ENCODE measurements around the gene ZNF185. TPM values are rescaled to one million over a fixed set of nuclear protein-coding genes. Genes with fewer than 3 reads are reported as not detected.
A peak's percentile ranks its signal among the peaks of the same experiment; 100 is the strongest.

ZNF185 gene
- total and polyA plus RNA-seq, 2 experiments from 2014 or later, result 3.7 to 4.5 TPM

DNA sequence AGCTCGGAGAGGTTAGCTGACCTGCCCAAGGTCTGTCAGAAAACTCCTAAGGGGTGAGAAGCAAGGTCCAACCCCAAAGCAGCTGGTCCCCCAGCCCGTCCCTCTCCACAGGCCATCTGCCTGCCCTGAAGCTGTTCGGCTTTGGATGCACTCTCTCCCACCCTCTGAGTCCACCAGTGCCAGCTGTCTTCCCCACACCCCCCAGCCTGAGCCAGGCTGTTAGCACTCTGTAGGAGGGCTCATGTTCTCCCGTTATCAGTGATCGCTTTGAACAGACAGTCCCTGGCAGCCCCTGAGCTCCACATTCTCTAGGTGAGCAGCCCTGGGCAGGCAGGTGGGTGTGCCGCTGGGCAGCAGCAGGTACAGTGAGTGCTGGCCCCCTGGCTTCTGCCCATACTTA, 16.0 kb downstream of the ZNF185 start:
- no peaks in the 10 kb centered on the region for H3K4me1 ChIP-seq (ENCODE audit: insufficient read depth)
- H3K9me3 ChIP-seq (ENCODE audit: low read depth), result no peaks in the 10 kb centered on the region
- H3K9me2 ChIP-seq (ENCODE audit: insufficient read depth), result no peaks in the 10 kb centered on the region
- H2AFZ ChIP-seq, result no peak overlapping the region
- 85 to 90% methylated on average over 3 to 5 of the region's 6 CpGs for WGBS, 2 experiments (ENCODE audit: low coverage in 1 of 2, low lambda C conversion rate in 2 of 2, missing lambda C conversion rate in 2 of 2)
- H3K79me2 ChIP-seq (ENCODE audit: insufficient read depth), result no peaks in the 10 kb centered on the region
- no peak for DNase-seq
- no peak for TF ChIP-seq EZH2phosphoT487 (IDR thresholded peaks at IDR 0.05; ENCODE audit: insufficient read depth, low read depth)
- no peak for TF ChIP-seq EZH2 (IDR thresholded peaks at IDR 0.05; ENCODE audit: insufficient read depth, poor library complexity, severe bottlenecking)
- in situ Hi-C loops (cut with MboI), result no loop called here
- H4K20me1 ChIP-seq (ENCODE audit: insufficient read depth), result no peaks in the 10 kb centered on the region
- no peak overlapping the region for H3K27ac ChIP-seq
- no peak overlapping the region for H3K4me2 ChIP-seq (ENCODE audit: unreplicated experiment)
- no peak overlapping the region for H3K9ac ChIP-seq
- H3K36me3 ChIP-seq (ENCODE audit: low read depth), result no peaks in the 10 kb centered on the region
- H3F3A ChIP-seq (ENCODE audit: insufficient read depth), result no peaks in the 10 kb centered on the region
- no peak overlapping the region for H3K4me3 ChIP-seq
- no peaks in the 10 kb centered on the region for H3K27me3 ChIP-seq (replicated peaks; ENCODE audit: insufficient read depth)

- H4K20me1 ChIP-seq (ENCODE audit: insufficient read depth), result no peaks in the 10 kb centered on the region
- H3K27me3 ChIP-seq (replicated peaks; ENCODE audit: insufficient read depth), result no peaks in the 10 kb centered on the region
- H3K79me2 ChIP-seq (ENCODE audit: insufficient read depth), result no peaks in the 10 kb centered on the region
- DNase-seq, result peak; percentile 65
- H3F3A ChIP-seq (ENCODE audit: insufficient read depth), result no peaks in the 10 kb centered on the region
- no peaks in the 10 kb centered on the region for H3K9me2 ChIP-seq (ENCODE audit: insufficient read depth)
- TF ChIP-seq EZH2 (IDR thresholded peaks at IDR 0.05; ENCODE audit: insufficient read depth, poor library complexity, severe bottlenecking) (no peak), EZH2phosphoT487 (IDR thresholded peaks at IDR 0.05; ENCODE audit: insufficient read depth, low read depth) (no peak)
- H3K36me3 ChIP-seq (ENCODE audit: low read depth), result no peaks in the 10 kb centered on the region
- H3K27ac ChIP-seq, result no peak overlapping the region
- H3K4me1 ChIP-seq (ENCODE audit: insufficient read depth), result no peaks in the 10 kb centered on the region
- in situ Hi-C loops (cut with MboI), result no loop called here
- no peak overlapping the region for H2AFZ ChIP-seq
- WGBS, 2 experiments (ENCODE audit: low coverage in 1 of 2, low lambda C conversion rate in 2 of 2, missing lambda C conversion rate in 2 of 2), result 14 to 24% methylated on average over 8 to 10 of the region's 13 CpGs
- no peak overlapping the region for H3K4me2 ChIP-seq (ENCODE audit: unreplicated experiment)
- H3K9me3 ChIP-seq (ENCODE audit: low read depth), result no peaks in the 10 kb centered on the region
- no peak overlapping the region for H3K4me3 ChIP-seq
- H3K9ac ChIP-seq, result peak overlapping the region; percentile 5; the same call in 1 of the 2 replicates
Measured at GRCh38 chrX:152915541-152916241, 17.8 kb downstream of the ZNF185 start.

DNA sequence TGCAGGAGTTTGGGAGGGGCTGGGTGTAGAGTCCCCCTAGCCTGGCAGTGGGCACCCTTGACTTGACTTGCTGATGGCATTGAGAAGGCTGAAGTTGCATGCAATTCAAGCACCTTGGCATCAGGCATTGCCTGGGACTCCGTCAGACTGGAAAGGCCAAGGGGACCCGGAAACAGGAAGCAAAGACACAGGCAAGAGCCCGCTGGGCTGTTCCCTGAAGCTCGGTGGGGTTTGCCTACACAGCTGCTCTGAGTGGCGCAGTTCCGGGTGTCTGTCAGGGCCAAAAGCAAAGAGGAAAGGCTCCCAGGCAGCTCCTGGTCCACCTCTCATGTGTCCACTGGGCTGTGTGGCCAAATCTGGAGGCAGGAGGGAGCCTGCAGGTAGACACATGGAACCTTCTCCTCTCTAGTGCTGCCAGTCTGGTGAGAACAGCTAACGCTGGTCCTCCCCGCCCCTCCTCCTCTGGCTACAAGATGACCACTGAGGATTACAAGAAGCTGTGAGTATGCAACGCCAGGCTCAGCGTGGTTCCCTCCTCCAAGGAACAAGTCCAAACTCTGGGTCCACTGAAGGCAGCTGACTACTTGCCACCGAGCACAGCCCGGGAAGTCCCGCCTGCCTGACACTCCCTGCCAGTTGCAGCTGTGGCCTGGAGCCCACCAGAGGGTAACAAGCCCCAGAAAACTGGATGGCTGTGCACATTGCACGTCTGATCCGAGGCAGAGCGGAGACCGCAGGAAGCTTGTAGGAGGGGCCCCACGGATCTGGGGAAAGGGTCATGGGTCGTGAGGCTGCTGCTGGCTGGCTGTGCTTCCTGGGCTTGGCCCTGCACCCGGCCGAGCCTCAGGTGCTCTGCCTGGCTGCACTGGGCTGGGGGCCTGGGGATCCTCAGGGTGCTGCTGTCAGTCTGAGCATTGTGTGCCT, 20.1 kb downstream of the ZNF185 start:
- in situ Hi-C loops (cut with MboI), result no loop called here
- H3K9ac ChIP-seq, result no peak overlapping the region
- H4K20me1 ChIP-seq (ENCODE audit: insufficient read depth), result no peaks in the 10 kb centered on the region
- no peak overlapping the region for H2AFZ ChIP-seq
- no peaks in the 10 kb centered on the region for H3K9me3 ChIP-seq (ENCODE audit: low read depth)
- TF ChIP-seq EZH2 (IDR thresholded peaks at IDR 0.05; ENCODE audit: insufficient read depth, poor library complexity, severe bottlenecking), result no peak
- no peak for TF ChIP-seq EZH2phosphoT487 (IDR thresholded peaks at IDR 0.05; ENCODE audit: insufficient read depth, low read depth)
- H3K9me2 ChIP-seq (ENCODE audit: insufficient read depth), result no peaks in the 10 kb centered on the region
- no peaks in the 10 kb centered on the region for H3F3A ChIP-seq (ENCODE audit: insufficient read depth)
- no peaks in the 10 kb centered on the region for H3K27me3 ChIP-seq (replicated peaks; ENCODE audit: insufficient read depth)
- no peak overlapping the region for H3K4me3 ChIP-seq
- WGBS, 2 experiments (ENCODE audit: low coverage in 1 of 2, low lambda C conversion rate in 2 of 2, missing lambda C conversion rate in 2 of 2), result 74 to 79% methylated on average over 11 to 17 of the region's 21 CpGs
- no peaks in the 10 kb centered on the region for H3K79me2 ChIP-seq (ENCODE audit: insufficient read depth)
- H3K36me3 ChIP-seq (ENCODE audit: low read depth), result no peaks in the 10 kb centered on the region
- H3K27ac ChIP-seq, result no peak overlapping the region
- DNase-seq, result no peak
- H3K4me1 ChIP-seq (ENCODE audit: insufficient read depth), result no peaks in the 10 kb centered on the region
- no peak overlapping the region for H3K4me2 ChIP-seq (ENCODE audit: unreplicated experiment)

GRCh38 chrX:152918707-152919106, 20.8 kb downstream of the ZNF185 start:
- Histone ChIP-seq H3K4me1 (ENCODE audit: insufficient read depth) (no peaks in the 10 kb centered on the region), H3F3A (ENCODE audit: insufficient read depth) (no peaks in the 10 kb centered on the region), H3K9me3 (ENCODE audit: low read depth) (no peaks in the 10 kb centered on the region), H3K27ac (no peak overlapping the region), H3K4me3 (no peak overlapping the region), H4K20me1 (ENCODE audit: insufficient read depth) (no peaks in the 10 kb centered on the region), H2AFZ (no peak overlapping the region), H3K36me3 (ENCODE audit: low read depth) (no peaks in the 10 kb centered on the region), H3K9me2 (ENCODE audit: insufficient read depth) (no peaks in the 10 kb centered on the region), H3K79me2 (ENCODE audit: insufficient read depth) (no peaks in the 10 kb centered on the region), H3K9ac (no peak overlapping the region), H3K27me3 (replicated peaks; ENCODE audit: insufficient read depth) (no peaks in the 10 kb centered on the region), H3K4me2 (ENCODE audit: unreplicated experiment) (no peak overlapping the region)
- 87 to 100% methylated on average over 1 to 7 of the region's 7 CpGs for WGBS, 2 experiments (ENCODE audit: low coverage in 1 of 2, low lambda C conversion rate in 2 of 2, missing lambda C conversion rate in 2 of 2)
- DNase-seq, result no peak
- in situ Hi-C loops (cut with MboI), result no loop called here
- no peak for TF ChIP-seq EZH2phosphoT487 (IDR thresholded peaks at IDR 0.05; ENCODE audit: insufficient read depth, low read depth)
- TF ChIP-seq EZH2 (IDR thresholded peaks at IDR 0.05; ENCODE audit: insufficient read depth, poor library complexity, severe bottlenecking), result no peak
